Transverse colon (tissue), 4 donors: ENCODE results near the gene FAHD1.

Experiments used
- CTCF ChIP-seq, 5 experiments: fragments of 200-600 bp in 3 of 5; fragments of 450-650 bp in 2 of 5; sonication (generic) in 3 of 5; IDR thresholded peaks; 1 replicate in 2 of 5; 2 replicates in 3 of 5; pipeline ENCODE4 v1.5.1; 2016 to 2017; ENCODE audit warnings: antibody characterized with exemption in 5 of 5, inconsistent platforms in 3 of 5, mild to moderate bottlenecking in 2 of 5, moderate library complexity in 1 of 5
- POLR2A ChIP-seq: fragments of 450-650 bp; IDR thresholded peaks from one replicate; pipeline ENCODE4 v1.6.1; 2016; ENCODE audit warnings: antibody characterized with exemption, mild to moderate bottlenecking, moderate library complexity
- POLR2AphosphoS5 ChIP-seq, 3 donors: sonication (generic); formaldehyde crosslinking; IDR thresholded peaks; one replicate each; pipeline ENCODE4 v1.6.1; 2016; ENCODE audit warnings: antibody characterized with exemption in 3 of 3

- TF ChIP-seq POLR2A: no peak
- TF ChIP-seq CTCF (IDR thresholded peaks at IDR 0.05): peak; percentile 60 to 73 (median 67)
- no peak for TF ChIP-seq POLR2AphosphoS5 (IDR thresholded peaks at IDR 0.05)
These were observed 36.9 kb downstream of the FAHD1 start for GRCh38 chr16:1863681-1864460.
